ENCODE results near the gene DDX3Y.

The DDX3Y gene

DNA sequence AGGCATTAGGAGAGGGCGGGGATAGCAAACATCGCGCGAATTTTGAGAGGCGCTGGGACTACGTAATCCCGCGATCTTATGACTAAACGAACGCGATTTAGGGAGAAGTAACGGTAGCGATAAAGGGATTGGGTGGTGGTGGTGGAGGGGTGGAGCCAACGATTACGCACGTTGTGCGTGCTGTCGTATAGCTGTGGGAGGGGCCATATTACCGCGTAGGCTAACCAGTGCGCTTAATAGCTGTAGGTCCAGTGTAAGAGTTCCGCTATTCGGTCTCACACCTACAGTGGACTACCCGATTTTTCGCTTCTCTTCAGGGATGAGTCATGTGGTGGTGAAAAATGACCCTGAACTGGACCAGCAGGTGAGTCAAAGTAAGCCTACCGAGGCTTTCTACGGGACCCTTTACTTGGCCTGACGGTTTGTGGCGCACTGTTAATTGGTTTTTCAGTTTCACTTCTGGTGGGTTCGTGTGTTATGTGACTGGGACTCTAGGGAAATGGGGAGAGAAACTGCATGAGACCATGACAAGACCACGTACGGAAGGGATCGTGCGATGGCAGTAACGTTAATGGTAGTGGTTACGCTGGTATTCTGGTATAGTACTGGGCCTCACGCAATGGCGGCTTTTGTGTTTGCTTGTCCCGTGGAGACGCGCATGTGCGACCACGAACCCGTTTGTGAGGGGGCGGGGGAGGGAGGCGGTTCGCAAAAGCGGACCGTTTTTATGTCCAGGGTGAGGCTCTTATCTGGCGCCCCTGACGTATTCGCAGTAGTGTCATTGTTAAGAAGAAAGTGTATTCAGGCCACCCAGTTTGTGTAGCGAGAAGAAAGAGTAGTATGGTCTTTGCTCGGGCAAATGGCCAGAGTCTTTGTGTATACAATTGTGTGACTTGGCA is at the start of gene DDX3Y:
DDX3Y (plus strand) TSS at position 251 of the 899 bp plus-strand sequence; CDS start at position 320, 69 bp downstream.
- TF ChIP-seq, protein P1, sequence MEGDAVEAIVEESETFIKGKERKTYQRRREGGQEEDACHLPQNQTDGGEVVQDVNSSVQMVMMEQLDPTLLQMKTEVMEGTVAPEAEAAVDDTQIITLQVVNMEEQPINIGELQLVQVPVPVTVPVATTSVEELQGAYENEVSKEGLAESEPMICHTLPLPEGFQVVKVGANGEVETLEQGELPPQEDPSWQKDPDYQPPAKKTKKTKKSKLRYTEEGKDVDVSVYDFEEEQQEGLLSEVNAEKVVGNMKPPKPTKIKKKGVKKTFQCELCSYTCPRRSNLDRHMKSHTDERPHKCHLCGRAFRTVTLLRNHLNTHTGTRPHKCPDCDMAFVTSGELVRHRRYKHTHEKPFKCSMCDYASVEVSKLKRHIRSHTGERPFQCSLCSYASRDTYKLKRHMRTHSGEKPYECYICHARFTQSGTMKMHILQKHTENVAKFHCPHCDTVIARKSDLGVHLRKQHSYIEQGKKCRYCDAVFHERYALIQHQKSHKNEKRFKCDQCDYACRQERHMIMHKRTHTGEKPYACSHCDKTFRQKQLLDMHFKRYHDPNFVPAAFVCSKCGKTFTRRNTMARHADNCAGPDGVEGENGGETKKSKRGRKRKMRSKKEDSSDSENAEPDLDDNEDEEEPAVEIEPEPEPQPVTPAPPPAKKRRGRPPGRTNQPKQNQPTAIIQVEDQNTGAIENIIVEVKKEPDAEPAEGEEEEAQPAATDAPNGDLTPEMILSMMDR (IDR thresholded peaks at IDR 0.05; ENCODE audit: extremely low read depth, insufficient read depth, missing control alignments): no peak
- no peak for DNase-seq (ENCODE audit: low spot score)
- in situ Hi-C loops (cut with MboI; ENCODE audit: low pct_unique_long_range_greater_than_20kb, low sequenced_read_pairs, unreplicated experiment): no loop called here

- TF ChIP-seq, protein P1 (IDR thresholded peaks at IDR 0.05; ENCODE audit: extremely low read depth, insufficient read depth, missing control alignments): no peak
- DNase-seq (ENCODE audit: low spot score): no peak
- in situ Hi-C loops (cut with MboI; ENCODE audit: low pct_unique_long_range_greater_than_20kb, low sequenced_read_pairs, unreplicated experiment): no loop called here
Measured at GRCh38 chrY:12855791-12856275, 48.8 kb upstream of the DDX3Y start.

DNA sequence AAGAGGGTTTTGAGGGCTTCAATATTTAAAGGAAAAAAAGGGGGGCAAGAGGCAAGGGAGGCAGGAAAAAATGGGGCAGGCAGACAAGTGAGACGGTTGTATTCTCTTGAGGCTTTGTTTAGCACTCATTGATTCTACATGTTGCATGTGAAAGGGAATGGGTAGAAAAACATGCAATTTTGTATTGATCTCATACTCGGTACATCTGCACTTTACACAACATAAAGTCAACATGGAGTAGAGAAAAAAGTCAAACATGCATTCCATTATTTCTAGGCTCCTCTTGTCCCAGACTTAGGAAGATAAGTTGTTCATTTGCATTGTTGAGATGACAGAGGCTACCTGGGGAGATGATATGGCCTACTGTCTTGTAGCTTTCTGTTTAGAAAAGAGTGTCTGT is 36.7 kb upstream of the DDX3Y start:
- no peak for DNase-seq (ENCODE audit: low spot score)
- TF ChIP-seq, protein P1 (IDR thresholded peaks at IDR 0.05; ENCODE audit: extremely low read depth, insufficient read depth, missing control alignments): no peak
- in situ Hi-C loops (cut with MboI; ENCODE audit: low pct_unique_long_range_greater_than_20kb, low sequenced_read_pairs, unreplicated experiment): no loop called here

DNA sequence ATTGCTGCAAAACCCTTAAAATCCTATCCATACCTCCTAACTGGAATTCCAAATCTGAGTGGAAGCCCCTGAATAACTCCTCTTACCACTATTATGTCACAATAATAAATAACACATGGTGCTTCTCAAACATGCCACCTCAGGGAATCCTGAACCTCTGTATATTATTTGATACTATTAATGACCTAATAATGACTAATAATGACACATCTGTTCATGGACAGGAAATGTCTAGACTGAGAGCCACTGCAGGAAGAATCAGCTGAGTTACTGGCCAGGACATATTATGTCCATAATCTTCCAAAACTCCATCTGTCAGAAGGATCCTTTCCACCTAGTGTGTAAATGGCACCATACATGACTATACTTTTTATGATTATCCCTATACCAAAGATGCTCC is 7.7 kb upstream of the DDX3Y start:
- in situ Hi-C loops (cut with MboI; ENCODE audit: low pct_unique_long_range_greater_than_20kb, low sequenced_read_pairs, unreplicated experiment): no loop called here
- no peak for DNase-seq (ENCODE audit: low spot score)
- TF ChIP-seq, protein P1 (IDR thresholded peaks at IDR 0.05; ENCODE audit: extremely low read depth, insufficient read depth, missing control alignments): no peak

DNA sequence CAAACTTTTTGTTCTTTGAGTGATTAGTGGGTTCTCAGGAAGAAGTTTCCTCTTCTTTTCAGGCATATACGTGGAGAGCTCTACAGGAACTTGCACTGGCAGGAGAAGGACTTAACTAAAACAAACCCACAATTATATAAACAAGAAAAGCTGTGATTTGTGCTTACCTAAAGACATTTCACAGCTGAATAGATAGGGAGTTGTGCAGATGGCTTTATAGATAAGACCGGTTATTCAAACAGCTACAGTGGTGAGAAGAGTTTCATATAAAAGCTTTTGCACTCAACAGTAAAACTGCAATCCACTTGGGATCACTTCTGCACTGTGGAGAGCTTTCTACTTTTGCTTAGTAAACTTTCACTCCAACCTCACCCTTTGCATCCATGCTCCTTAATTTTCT is 6.1 kb upstream of the DDX3Y start:
- no peak for DNase-seq (ENCODE audit: low spot score)
- TF ChIP-seq, protein P1 (IDR thresholded peaks at IDR 0.05; ENCODE audit: extremely low read depth, insufficient read depth, missing control alignments): no peak
- in situ Hi-C loops (cut with MboI; ENCODE audit: low pct_unique_long_range_greater_than_20kb, low sequenced_read_pairs, unreplicated experiment): no loop called here

DNA sequence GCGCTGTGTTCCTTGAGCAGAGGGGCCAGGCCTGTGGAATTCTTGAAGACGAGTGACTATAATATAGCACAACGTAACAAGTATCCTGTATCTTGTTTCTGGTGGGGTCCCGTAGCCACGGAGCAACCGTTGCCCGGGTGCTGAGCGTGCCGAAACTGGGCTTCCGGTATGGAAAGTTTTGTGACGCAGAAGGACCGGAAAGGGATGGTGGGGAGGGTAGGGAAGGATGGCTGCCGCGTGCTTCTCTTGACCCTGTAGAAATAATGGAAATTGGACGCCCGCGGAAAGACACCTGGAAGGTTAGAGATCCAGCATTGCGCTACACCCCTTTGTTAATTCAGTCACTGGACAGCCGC is 827 bp downstream of the DDX3Y start:
- TF ChIP-seq, protein P1 (IDR thresholded peaks at IDR 0.05; ENCODE audit: extremely low read depth, insufficient read depth, missing control alignments): no peak
- in situ Hi-C loops (cut with MboI; ENCODE audit: low pct_unique_long_range_greater_than_20kb, low sequenced_read_pairs, unreplicated experiment): no loop called here
- no peak for DNase-seq (ENCODE audit: low spot score)

Data from GM13977 (cell line).